Esophagus mucosa (tissue), 1 donor: ENCODE measurements around the gene JPH2. TPM values are rescaled to one million over a fixed set of nuclear protein-coding genes. Genes with fewer than 3 reads are reported as not detected.

ENCODE experiments used
- ATAC-seq: fragments of 200-7000 bp; cut with Tn5 transposase; one replicate; pipeline ENCODE4 v1.9.1; 2020
- total RNA-seq: library from RNA; stranded (reverse); gene quantifications from one replicate; pipeline ENCODE4 v1.2.4, GENCODE V29; 2023
- donor health status: DM: yes; HTN: yes; CAD: no.

The JPH2 gene
- total RNA-seq, 1 donor from 2014 or later: 1.0 TPM

DNA sequence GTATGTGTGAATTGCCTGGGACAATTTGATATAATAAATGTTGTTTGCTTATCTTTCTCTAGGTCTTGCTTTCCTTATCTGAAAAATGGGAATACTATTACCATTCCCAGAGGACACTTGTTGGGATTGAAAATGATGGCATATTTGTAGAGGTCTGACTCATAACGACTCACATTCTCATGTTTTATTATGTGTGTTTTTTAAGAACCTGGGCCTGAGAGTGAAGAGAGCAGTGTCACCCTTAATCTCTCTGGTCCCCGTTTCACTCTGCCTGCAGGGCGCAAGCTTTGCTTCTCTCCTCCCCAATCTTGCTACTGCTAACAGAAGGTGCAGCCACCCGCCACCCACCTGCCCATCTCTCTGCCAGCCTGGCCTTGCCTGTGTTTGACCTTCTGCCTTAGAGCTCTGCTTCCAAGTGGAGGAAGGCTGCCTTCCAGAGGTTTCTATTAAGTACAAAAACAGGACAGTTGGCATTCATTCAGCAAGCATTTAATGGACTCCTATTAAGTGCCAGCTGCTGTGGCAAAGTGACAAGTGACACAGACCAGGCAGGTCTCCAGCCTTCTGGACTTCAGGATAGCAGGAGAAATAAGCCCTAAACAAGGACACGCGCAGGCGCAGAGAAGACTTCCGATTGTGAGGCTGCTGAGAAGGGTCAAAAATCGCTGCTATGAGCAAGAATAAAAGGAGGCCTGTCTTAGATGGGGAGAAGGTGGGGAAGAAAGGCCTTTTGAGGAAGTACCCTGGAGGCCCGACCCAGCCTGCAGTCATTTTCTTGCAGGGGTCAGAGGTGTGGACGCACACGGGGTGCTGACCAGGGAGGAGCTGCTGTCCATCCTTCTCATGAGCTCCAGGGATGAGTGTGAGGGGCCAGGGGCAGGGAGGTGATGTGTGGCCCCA, 112.5 kb downstream of the JPH2 start:
- ATAC-seq: no peak

DNA sequence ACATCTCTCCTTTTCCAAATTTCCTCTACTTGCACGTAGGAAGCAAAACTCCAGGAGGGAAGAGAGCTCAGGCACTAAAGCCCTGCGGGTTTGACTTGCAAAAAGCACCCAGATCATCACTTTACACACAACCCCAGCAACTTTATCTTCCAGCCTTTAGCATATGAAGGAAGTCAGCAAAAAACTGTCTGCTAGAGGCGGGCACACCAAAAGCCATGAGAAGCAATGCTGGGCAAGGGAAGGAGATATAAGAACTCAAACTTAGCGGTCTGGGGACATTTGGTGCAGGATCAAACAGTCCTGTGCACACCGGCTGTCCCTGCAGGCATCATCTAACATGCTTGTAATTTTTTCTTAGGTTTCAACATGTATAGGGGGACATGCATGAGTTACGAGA, 113.3 kb downstream of the JPH2 start:
- no peak for ATAC-seq

DNA sequence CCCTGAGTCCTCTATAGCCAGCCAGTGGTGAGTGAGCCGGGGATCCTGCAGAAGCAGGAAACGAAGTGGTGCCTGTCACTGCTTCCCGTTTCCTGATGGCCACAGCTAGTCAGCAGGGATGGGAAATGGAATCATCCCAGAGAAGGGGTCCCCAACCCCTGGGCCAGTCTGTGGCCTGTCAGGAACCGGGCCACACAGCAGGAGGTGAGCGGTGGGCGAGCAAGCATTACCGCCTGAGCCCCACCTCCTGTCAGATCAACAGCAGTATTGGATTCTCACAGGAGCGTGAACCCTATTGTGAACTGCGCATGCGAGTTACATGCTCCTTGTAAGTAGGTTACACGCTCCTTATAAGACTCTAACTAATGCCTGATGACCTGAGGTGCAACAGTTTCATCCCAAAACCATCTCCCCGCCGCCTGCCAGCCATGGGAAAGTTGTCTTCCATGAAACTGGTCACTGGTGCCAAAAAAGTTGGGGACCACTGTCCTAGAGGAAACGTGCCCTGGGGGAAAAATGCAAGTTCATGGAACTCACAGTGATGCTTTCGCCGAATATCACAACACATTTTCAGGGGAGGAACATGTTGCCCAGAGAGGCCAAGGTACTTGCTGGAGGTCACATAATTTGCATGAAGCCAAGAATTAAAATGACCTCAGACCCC, 113.8 kb downstream of the JPH2 start:
- ATAC-seq: no peak

DNA sequence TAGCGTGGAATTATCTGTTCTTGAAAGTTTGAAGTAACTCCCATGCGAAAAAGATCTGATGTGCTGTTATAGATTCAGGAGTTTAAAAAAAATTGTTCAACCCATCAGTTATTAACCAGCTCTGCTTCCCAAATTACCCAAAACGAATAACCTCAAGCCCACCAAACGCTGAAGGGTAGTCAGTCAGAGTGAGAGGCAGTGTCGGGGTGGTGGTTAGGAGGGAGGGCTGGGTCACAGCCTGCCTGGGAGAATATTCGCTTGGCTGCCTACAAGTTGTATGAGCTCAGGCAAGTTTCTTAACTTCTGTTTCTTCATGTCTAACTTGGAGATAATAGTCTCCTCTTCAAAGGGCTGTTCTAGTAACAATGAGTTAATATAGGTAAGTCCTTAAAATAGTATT, 114.6 kb downstream of the JPH2 start:
- no peak for ATAC-seq

DNA sequence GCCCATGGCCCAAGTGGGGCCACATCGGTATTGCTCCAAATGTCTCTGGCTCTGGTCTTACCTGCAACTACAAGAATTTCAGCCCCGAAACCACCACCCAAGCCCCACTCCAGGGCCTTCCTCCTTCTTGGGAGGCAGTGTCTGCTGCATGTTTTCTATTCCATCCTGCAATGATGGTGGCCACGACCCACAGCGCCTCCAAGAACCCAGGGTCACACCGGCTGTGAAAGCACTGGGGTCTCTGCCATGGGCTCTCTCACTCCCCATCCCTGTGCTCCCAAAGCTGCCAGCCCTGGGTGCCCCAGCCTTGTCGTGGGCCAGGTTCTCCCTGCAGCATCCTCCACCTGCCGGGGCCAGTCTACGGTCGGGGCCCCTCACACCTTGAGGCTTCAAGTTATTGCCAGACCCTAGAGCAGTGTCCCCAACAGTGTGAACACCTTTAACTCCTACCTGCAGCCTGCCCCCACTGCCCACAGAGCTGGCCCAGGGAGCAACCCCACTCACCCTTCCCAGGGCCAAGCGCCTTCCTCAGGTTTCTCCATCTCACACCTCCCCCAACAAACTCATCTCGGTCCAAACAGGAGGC, 115.4 kb downstream of the JPH2 start:
- no peak for ATAC-seq

DNA sequence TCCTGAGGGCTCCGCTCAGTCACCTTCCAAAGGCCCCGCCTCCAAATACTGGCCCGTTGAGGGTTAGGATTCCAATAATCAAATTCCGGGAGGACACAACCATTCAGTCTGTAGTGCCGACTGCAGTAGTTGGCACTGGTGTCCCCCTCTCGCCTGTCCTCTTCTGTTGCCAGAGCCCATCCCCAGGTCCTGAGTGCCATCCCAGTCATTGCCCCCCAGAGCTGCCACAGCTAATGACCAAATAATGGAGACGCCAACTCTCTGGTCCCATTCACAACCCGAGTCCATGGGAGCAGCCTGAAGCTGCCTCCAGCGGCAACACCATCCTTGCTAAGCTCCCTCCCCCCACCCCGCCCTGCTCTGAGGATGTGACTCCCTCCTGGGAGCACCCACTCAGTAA, 115.9 kb downstream of the JPH2 start:
- ATAC-seq: no peak

DNA sequence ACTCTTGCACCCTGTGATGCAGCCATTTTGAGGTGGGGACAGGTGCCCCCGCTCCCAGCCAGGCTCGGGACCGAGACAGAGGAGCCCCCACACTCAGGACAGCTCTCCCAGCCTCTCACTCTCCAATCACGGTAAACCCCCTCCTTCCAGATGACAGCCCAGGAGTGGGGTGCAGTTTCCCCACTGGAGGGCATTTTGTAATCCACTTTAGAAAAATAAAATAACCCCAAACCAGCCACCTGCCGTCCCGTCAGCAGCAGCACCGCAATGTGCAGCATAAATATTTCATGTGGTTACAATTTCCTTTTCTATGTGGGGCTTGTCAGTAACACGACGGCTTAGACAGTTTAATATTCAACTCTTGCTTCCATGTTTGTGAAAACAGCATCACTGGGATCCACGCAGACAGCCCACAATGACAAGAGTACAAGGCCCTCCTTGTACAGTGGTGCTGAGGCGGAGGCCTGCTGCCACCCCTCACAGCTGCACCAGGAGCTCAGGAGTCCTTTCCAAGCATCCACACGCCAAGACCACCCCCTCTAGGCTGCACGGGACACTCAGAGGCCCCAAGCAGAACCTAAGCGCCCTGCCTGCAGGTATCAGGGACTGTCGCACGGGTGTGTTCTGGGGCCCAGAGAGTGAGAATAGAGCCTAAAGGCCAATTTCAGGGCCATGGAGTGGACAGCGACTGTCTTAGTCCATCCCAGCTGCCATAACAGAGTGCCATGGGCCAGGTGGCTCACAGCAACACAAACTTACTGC, 116.7 kb downstream of the JPH2 start:
- peak; percentile 17 for ATAC-seq

DNA sequence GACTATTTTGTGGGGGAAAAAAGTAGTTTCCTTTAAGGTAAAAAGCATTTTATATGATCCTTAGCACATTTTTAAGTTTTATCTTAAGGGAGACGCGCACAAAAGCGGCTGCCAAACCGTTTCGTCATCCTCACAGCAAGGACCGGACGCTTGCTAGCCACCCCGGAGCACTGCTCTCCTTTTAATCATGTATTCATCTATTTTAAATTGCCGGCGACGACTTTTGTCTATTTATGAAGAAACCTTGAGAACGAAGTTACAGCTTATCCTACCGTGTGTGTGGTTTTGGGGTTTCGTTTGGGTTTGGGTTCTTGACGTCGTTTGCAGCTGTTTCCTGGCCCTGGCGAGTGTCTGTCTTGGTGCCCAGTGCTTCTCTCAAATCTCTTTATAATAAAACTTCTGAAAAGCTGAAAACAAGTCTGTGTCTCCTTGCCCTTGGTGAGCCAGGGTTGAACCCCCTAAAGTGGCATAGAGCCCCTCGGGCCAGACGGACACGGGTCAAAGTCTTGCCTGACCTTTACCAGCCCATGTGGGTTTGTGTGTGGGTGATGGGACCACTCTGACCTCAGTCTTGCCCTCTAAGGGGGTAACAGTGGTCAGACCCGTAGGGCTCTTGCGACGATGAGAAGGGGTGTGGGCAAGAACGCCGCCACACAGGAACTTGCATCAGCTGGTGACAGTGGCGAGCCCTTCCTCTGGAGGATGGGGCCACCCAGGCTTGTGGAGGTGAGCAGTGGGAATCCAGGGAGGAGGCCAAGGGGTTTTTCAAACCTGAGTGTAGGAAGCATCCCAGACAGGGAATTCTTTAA, 117.6 kb downstream of the JPH2 start:
- ATAC-seq: no peak

DNA sequence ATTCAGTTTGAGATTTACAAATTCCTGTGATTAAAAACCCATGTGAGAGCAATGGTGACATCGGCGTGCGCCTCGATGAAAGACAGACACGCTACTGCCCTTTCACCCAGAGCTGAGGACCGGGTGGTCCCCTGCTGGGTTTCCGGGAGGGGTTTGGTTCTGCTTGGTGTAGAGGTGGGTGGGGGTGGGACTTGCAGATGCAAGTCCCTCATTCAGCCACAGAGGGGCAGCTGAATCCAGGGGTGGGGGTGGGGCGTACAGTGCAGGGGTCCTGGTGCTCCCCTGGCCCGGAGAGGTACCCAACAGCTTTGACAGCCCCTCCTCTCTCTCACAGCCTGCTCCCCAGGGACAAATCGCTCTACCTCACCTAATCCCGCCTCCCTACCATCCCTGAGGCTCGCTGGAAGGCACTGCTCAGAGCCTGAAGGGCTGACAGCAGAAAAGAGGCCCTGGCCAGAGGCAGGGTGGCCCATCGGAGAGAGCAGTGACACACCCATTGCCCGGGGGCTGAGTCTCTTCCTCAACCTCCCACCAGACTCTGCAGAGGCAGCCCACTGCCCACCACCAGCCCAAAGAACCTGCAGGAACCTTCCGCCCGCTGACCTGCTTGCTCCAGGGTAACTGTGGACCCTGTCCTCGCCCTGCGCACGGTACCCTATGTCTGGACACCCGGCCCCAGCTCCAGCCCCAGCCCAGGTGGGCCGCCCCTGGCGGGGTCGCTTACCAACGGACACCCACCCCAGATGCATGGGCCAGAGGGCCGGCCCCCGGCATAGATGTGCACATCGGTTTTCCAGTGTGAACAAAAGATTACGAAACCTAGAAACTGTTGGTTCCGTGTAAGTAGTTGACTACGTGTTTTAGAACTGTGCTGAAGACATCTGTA, 118.4 kb downstream of the JPH2 start:
- ATAC-seq: no peak

DNA sequence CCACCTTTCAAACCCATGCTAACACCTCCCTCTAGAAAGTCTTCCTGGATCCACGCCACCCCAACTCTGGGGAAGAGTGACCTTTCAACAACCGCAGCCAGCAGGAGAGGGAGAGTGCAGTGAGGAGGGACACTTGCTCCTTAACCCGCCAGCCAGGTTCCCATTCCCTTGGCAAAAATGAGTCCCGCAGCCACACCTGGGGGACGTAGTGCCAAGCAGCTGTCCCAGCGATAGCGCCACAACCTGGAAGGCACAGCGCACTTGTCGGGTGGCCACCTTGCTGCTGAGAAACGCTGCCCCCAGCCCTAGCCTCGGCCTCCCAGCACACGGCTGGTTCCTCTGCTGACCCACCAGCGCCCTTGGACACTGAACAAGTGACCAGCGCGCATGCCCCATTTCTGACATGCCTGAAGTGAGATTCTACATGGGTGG, 119.3 kb downstream of the JPH2 start:
- ATAC-seq: no peak

DNA sequence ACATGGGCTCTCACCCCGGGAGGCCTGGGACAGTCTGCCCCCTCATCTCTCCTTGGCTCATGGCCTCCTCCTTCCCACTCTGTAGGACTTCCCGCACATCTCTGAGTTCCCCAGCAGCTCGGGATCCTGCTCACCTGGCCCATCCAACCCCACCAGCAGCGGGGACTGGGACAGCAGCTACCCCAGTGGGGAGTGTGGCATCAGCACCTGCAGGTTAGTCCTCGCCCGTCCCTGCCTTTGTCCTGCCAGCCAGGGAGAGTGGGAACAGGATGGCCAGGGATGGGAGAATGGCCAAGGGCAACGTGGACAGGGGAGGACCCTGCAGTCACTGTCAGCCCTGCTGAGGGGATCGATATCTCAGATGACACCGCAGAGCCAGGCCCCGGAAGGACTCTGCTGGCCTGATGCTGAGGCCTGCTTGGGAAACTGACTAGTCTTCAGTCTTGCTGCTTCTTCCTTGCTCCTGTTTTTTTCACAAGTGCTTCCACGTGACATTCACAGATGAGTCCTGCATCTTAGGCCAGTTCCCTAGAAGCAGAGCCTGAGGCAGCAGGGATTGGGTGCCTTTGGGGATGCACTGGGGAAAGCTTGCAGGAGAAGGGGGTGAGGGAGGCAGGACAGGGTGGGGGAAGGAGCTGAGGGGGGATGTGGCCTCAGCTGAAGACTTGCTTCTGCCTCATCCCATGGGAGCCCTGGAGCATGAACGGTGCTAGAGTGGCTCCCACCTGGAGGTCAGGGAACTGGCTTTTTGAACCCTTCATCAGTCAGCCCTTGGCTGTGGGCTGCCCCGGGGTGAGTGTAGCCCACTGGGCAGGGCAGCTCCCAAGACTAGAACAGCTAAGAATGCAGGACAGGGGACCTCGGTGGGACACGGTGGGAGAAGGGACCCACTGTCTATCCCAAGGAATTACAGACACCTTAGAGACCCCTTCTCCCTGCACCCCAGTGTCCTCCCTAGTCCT, 120.1 kb downstream of the JPH2 start:
- no peak for ATAC-seq

DNA sequence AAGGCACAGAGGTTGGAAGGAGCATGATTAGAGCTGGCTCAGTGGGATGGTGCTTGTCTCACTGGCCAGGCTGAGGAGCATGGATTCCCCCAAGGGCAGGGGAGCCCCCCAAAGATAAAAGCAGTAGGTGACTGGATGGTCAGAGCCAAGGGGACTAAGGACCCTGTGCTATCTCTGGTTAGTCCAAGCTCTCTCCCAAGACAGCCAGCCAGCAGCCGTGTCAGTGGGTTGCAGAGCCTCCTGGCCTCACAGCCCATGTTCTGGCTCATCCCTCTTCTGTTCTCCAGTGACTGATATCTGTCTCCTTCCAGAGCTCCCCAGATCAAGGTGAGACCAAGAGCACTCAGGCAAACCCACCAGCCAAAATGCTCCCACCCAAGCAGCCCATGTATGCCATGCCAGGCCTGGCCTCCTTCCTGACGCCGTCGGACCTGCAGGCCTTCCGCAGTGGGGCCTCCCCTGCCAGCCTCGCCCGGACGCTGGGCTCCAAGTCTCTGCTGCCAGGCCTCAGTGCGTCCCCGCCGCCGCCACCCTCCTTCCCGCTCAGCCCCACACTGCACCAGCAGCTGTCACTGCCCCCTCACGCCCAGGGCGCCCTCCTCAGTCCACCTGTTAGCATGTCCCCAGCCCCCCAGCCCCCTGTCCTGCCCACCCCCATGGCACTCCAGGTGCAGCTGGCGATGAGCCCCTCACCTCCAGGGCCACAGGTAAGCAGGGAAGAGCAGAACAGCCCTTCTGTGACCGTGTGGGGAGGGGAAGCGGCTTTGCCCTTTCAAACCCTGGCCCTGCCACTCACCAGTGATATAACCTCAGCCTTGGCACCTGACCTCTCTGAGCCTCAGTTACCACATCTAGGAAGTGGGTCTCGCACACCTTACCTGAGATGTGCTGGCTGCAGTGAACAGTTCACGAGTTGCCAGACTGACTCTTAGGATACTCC, 121.3 kb downstream of the JPH2 start:
- ATAC-seq: no peak

DNA sequence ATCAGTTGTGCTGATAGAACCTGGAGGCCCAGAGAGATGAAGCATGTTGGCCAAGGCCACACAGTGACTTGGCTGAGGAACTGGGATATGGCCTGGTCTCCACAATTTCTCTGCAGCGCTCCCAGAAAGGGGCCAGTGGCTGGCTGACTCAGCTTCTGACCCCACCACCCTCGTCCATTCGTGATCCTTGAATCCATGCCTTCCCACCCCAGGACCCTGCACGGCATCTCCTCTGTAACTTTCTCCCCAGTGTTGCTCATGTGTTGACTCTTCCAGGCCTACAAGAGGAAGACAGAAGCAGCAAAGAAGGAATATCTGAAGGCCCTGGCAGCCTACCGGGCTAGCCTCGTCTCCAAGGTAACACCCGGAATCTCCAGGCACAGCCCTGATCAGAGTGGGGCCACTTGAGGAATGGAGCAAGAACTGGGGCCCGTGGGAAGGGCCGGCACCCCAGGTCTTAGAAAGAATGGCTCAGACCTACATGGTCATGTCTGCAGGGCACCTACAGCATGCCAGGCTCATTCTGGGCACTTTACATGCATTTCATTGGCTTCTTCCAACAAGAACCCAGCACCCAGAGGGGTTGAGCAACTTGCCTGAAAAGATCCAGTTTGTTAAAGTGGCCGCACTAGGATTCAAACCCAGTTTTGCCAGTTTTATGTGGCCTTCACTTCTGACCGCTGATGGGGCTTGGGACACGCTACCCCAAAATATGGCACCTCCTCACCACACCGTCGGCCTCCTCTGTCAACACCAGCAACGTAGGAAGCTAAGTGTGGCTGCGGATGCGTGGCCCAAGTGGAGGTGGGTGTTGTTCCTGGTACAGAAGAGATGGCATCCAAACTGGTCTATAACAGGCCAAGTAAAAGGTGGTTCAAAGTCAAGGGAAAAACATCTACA, 122.2 kb downstream of the JPH2 start:
- no peak for ATAC-seq
